Caco-2 (cell line): ENCODE data around the gene POM121C. TPM values are rescaled to one million over a fixed set of nuclear protein-coding genes. Genes with fewer than 3 reads are reported as not detected.
"Not testable (repeated sequence)": the region's sequence is repeated elsewhere in the genome, so short reads cannot be mapped to it uniquely, and the experiment has no call there.

ENCODE experiments used
- BruUV-seq: library from RNA; stranded (reverse); fragments of 400-500 nt; replicated peaks from 2 replicates; lab custom pipeline; 2021; lab: Mats Ljungman, UMichigan
- CTCF ChIA-PET: fragments of 300-600 bp; sonication (Branson Sonifier 250); formaldehyde crosslinking; loops from one replicate; lab custom pipeline; 2022; ENCODE audit warnings: antibody characterized with exemption; lab: Charles Lee
- POLR2A ChIA-PET: fragments of 300-600 bp; sonication (Branson Sonifier 250); formaldehyde crosslinking; loops from one replicate; lab custom pipeline; 2022; ENCODE audit warnings: antibody characterized with exemption; lab: Charles Lee
- DNase-seq, 2 experiments: peaks; one replicate each; pipeline versions ENCODE4 v3.0.0 to v3.0.0-alpha.2; 2020 to 2022
- H3K27me3 ChIP-seq: replicated peaks from 2 replicates; pipeline ENCODE4 v1.6.0; 2011; ENCODE audit warnings: low read length; ENCODE audit not compliant: control insufficient read depth, insufficient read depth
- H3K36me3 ChIP-seq: 2 replicates; pipeline ENCODE4 v1.5.1; 2011; ENCODE audit warnings: low read length; ENCODE audit not compliant: control insufficient read depth, insufficient read depth
- H3K4me1 ChIP-seq: fragments of 250-450 bp; sonication (Bioruptor Pico); 2 replicates; pipeline ENCODE4 v1.5.1; 2020; ENCODE audit warnings: mild to moderate bottlenecking
- H3K4me3 ChIP-seq: 2 replicates; pipeline ENCODE4 v1.5.1; 2011; ENCODE audit warnings: low read depth, mild to moderate bottlenecking, control low read depth, low read length
- H3K9me3 ChIP-seq: fragments of 250-450 bp; sonication (Bioruptor Pico); 2 replicates; pipeline ENCODE4 v1.5.1; 2020; ENCODE audit warnings: mild to moderate bottlenecking, moderate library complexity
- H3K27ac Mint-ChIP-seq: one replicate; pipeline ENCODE4 v1.8.0; 2022; ENCODE audit warnings: mixed read lengths; ENCODE audit not compliant: unreplicated experiment
- H3K27me3 Mint-ChIP-seq: one replicate; pipeline ENCODE4 v1.8.0; 2022; ENCODE audit warnings: mixed read lengths; ENCODE audit not compliant: insufficient read depth, unreplicated experiment
- H3K36me3 Mint-ChIP-seq: one replicate; pipeline ENCODE4 v1.8.0; 2022; ENCODE audit warnings: mild to moderate bottlenecking, mixed read lengths; ENCODE audit not compliant: insufficient read depth, unreplicated experiment
- H3K4me1 Mint-ChIP-seq: one replicate; pipeline ENCODE4 v1.8.0; 2022; ENCODE audit warnings: low read depth, mixed read lengths; ENCODE audit not compliant: unreplicated experiment
- H3K4me3 Mint-ChIP-seq: one replicate; pipeline ENCODE4 v1.8.0; 2022; ENCODE audit warnings: mild to moderate bottlenecking, moderate library complexity, mixed read lengths; ENCODE audit not compliant: unreplicated experiment
- H3K9me3 Mint-ChIP-seq: one replicate; pipeline ENCODE4 v1.8.0; 2022; ENCODE audit warnings: mixed read lengths; ENCODE audit not compliant: unreplicated experiment
- intact Hi-C: fragments of 100-400 bp; cut with micrococcal nuclease; formaldehyde crosslinking; loops from one replicate; pipeline ENCODE4 v1.10.0; 2022; ENCODE audit not compliant: unreplicated experiment
- total RNA-seq: library from RNA; stranded (reverse); gene quantifications from 2 replicates; pipeline ENCODE4 v1.2.3, GENCODE V29; 2022

The POM121C gene
- total RNA-seq, 1 experiment from 2014 or later: 68.9 TPM

GRCh38 chr7:75509033-75509432 is 22.9 kb upstream of the POM121C start:
- DNase-seq, H3K4me1 Mint-ChIP-seq, H3K4me1 ChIP-seq, CTCF ChIA-PET, H3K36me3 ChIP-seq, H3K4me3 Mint-ChIP-seq, H3K27me3 Mint-ChIP-seq, H3K9me3 Mint-ChIP-seq, H3K4me3 ChIP-seq, intact Hi-C loops, H3K27ac Mint-ChIP-seq, H3K27me3 ChIP-seq, H3K9me3 ChIP-seq, POLR2A ChIA-PET, BruUV-seq: not testable (repeated sequence)
- peaks cover 13% of the 10 kb centered on the region for H3K36me3 Mint-ChIP-seq

GRCh38 chr7:75492020-75492419 is 5.9 kb upstream of the POM121C start, which contains the start of gene SPDYE5:
TSS of gene SPDYE5 (plus strand) at chr7:75492320. CDS start at chr7:75494048, 1,728 bp downstream.
- H3K36me3 ChIP-seq, H3K27me3 ChIP-seq, H3K9me3 Mint-ChIP-seq, H3K27me3 Mint-ChIP-seq, H3K9me3 ChIP-seq, H3K27ac Mint-ChIP-seq, BruUV-seq, CTCF ChIA-PET, H3K36me3 Mint-ChIP-seq, DNase-seq, H3K4me1 ChIP-seq, POLR2A ChIA-PET, intact Hi-C loops, H3K4me1 Mint-ChIP-seq, H3K4me3 Mint-ChIP-seq, H3K4me3 ChIP-seq: not testable (repeated sequence)

- Mint-ChIP-seq H3K4me3 (peak overlapping the region; percentile 97), H3K36me3 (peaks cover 36% of the 10 kb centered on the region), H3K27ac (peak overlapping the region; percentile 86)
- H3K27me3 ChIP-seq, H3K4me1 Mint-ChIP-seq, H3K9me3 ChIP-seq, H3K4me1 ChIP-seq, CTCF ChIA-PET, POLR2A ChIA-PET, H3K27me3 Mint-ChIP-seq, H3K36me3 ChIP-seq, intact Hi-C loops, H3K9me3 Mint-ChIP-seq: not testable (repeated sequence)
- DNase-seq: peak in 1 of 2 experiments; percentile 20
- H3K4me3 ChIP-seq: peak overlapping the region; percentile 62
- BruUV-seq: TSS peak; percentile 22
Observed at GRCh38 chr7:75485355-75485978, 632 bp downstream of the POM121C start.

GRCh38 chr7:75480313-75480712 is 5.8 kb downstream of the POM121C start:
- H3K4me1 ChIP-seq, H3K4me1 Mint-ChIP-seq, POLR2A ChIA-PET, H3K36me3 ChIP-seq, H3K9me3 Mint-ChIP-seq, intact Hi-C loops, BruUV-seq, H3K4me3 Mint-ChIP-seq, H3K27ac Mint-ChIP-seq, H3K4me3 ChIP-seq, DNase-seq, H3K27me3 Mint-ChIP-seq, H3K9me3 ChIP-seq, H3K27me3 ChIP-seq, CTCF ChIA-PET: not testable (repeated sequence)
- peaks cover 24% of the 10 kb centered on the region for H3K36me3 Mint-ChIP-seq

GRCh38 chr7:75477457-75477856 is 8.6 kb downstream of the POM121C start:
- POLR2A ChIA-PET, intact Hi-C loops, DNase-seq, H3K4me3 Mint-ChIP-seq, H3K4me1 Mint-ChIP-seq, H3K4me1 ChIP-seq, H3K36me3 ChIP-seq, H3K27me3 Mint-ChIP-seq, H3K27me3 ChIP-seq, CTCF ChIA-PET, H3K9me3 Mint-ChIP-seq, H3K9me3 ChIP-seq, H3K27ac Mint-ChIP-seq, BruUV-seq, H3K4me3 ChIP-seq: not testable (repeated sequence)
- H3K36me3 Mint-ChIP-seq: peaks cover 29% of the 10 kb centered on the region

- H3K9me3 Mint-ChIP-seq, H3K4me1 Mint-ChIP-seq, H3K9me3 ChIP-seq, H3K4me3 ChIP-seq, CTCF ChIA-PET, BruUV-seq, H3K4me1 ChIP-seq, H3K36me3 ChIP-seq, intact Hi-C loops, DNase-seq, H3K27me3 Mint-ChIP-seq, POLR2A ChIA-PET, H3K27me3 ChIP-seq, H3K27ac Mint-ChIP-seq, H3K4me3 Mint-ChIP-seq: not testable (repeated sequence)
- peaks cover 51% of the 10 kb centered on the region for H3K36me3 Mint-ChIP-seq
Observed at GRCh38 chr7:75470166-75470565, 15.9 kb downstream of the POM121C start.

- intact Hi-C loops, H3K27me3 ChIP-seq, CTCF ChIA-PET, H3K36me3 Mint-ChIP-seq, BruUV-seq, POLR2A ChIA-PET, H3K9me3 ChIP-seq, H3K27ac Mint-ChIP-seq, H3K27me3 Mint-ChIP-seq, H3K4me1 ChIP-seq, H3K9me3 Mint-ChIP-seq, DNase-seq, H3K4me3 ChIP-seq, H3K4me3 Mint-ChIP-seq, H3K4me1 Mint-ChIP-seq, H3K36me3 ChIP-seq: not testable (repeated sequence)
Observed at GRCh38 chr7:75460541-75460940, 25.6 kb downstream of the POM121C start.
